OCI-LY1 (cell line): ENCODE data around the gene FBN1.

Experiments
- H2AFZ ChIP-seq: fragments of 200-600 bp; sonication (generic), shearing (Covaris generic); 2 replicates; pipeline ENCODE4 v1.6.0; 2014; ENCODE audit warnings: antibody characterized with exemption, mild to moderate bottlenecking, low read length
- H3F3A ChIP-seq: fragments of 200-600 bp; sonication (generic), shearing (Covaris generic); 2 replicates; pipeline ENCODE4 v1.6.0; 2014; ENCODE audit warnings: mild to moderate bottlenecking, antibody characterized with exemption, low read length, moderate library complexity; ENCODE audit not compliant: insufficient read depth
- H3K27ac ChIP-seq: fragments of 200-600 bp; sonication (generic); 2 replicates; pipeline ENCODE4 v1.5.1; 2014; ENCODE audit warnings: low read length, mixed run types, mild to moderate bottlenecking, low read depth; ENCODE audit not compliant: poor library complexity, severe bottlenecking
- H3K27me3 ChIP-seq: fragments of 200-600 bp; sonication (generic); 2 replicates; pipeline ENCODE4 v1.6.0; 2014; ENCODE audit warnings: antibody characterized with exemption, mild to moderate bottlenecking, low read length, moderate library complexity; ENCODE audit not compliant: insufficient read depth
- H3K36me3 ChIP-seq: fragments of 200-600 bp; sonication (generic); 2 replicates; pipeline ENCODE4 v1.6.1; 2014; ENCODE audit warnings: mild to moderate bottlenecking, antibody characterized with exemption, low read length, moderate library complexity, mixed read lengths; ENCODE audit not compliant: insufficient read depth
- H3K4me1 ChIP-seq: fragments of 200-600 bp; sonication (generic); 2 replicates; pipeline ENCODE4 v1.5.1; 2014; ENCODE audit warnings: mild to moderate bottlenecking, low read length, moderate library complexity; ENCODE audit not compliant: insufficient read depth, severe bottlenecking
- H3K4me2 ChIP-seq: fragments of 200-600 bp; sonication (generic), shearing (Covaris generic); 2 replicates; pipeline ENCODE4 v1.6.1; 2014; ENCODE audit warnings: low read length
- H3K4me3 ChIP-seq: fragments of 200-600 bp; sonication (generic); 2 replicates; pipeline ENCODE4 v1.5.1; 2014; ENCODE audit warnings: low read length, low read depth, mild to moderate bottlenecking, mixed read lengths; ENCODE audit not compliant: poor library complexity, severe bottlenecking
- H3K79me2 ChIP-seq: fragments of 200-600 bp; shearing (Covaris generic); 2 replicates; pipeline ENCODE4 v1.6.1; 2016; ENCODE audit warnings: mixed run types, low read length, mixed read lengths; ENCODE audit not compliant: insufficient read depth
- H3K9ac ChIP-seq: fragments of 200-600 bp; sonication (generic), shearing (Covaris generic); 2 replicates; pipeline ENCODE4 v1.6.1; 2014; ENCODE audit warnings: mild to moderate bottlenecking, low read length, mixed read lengths
- H3K9me2 ChIP-seq: fragments of 200-600 bp; sonication (generic), shearing (Covaris generic); 2 replicates; pipeline ENCODE4 v1.6.1; 2014; ENCODE audit warnings: low read depth, mild to moderate bottlenecking, low read length, mixed read lengths
- H3K9me3 ChIP-seq: fragments of 200-600 bp; shearing (Covaris generic); 2 replicates; pipeline ENCODE4 v1.6.1; 2014; ENCODE audit warnings: low read length, mixed read lengths
- H4K20me1 ChIP-seq: fragments of 200-600 bp; sonication (generic), shearing (Covaris generic); 2 replicates; pipeline ENCODE4 v1.6.0; 2016; ENCODE audit warnings: mild to moderate bottlenecking, low read length; ENCODE audit not compliant: insufficient read depth
- EZH2 ChIP-seq: fragments of 200-600 bp; sonication (generic), shearing (Covaris generic); IDR thresholded peaks from 2 replicates; pipeline ENCODE4 v1.8.0; 2017; ENCODE audit warnings: borderline replicate concordance, mixed run types, mild to moderate bottlenecking, antibody characterized with exemption, low read length, moderate library complexity, mixed read lengths
- TF ChIP-seq, protein P1 (sequence below): fragments of 200-600 bp; sonication (generic), shearing (Covaris generic); IDR thresholded peaks from 2 replicates; pipeline ENCODE4 v1.5.1; 2017; ENCODE audit warnings: mild to moderate bottlenecking, antibody characterized with exemption, low read length, moderate library complexity, mixed read lengths

FBN1 gene

DNA sequence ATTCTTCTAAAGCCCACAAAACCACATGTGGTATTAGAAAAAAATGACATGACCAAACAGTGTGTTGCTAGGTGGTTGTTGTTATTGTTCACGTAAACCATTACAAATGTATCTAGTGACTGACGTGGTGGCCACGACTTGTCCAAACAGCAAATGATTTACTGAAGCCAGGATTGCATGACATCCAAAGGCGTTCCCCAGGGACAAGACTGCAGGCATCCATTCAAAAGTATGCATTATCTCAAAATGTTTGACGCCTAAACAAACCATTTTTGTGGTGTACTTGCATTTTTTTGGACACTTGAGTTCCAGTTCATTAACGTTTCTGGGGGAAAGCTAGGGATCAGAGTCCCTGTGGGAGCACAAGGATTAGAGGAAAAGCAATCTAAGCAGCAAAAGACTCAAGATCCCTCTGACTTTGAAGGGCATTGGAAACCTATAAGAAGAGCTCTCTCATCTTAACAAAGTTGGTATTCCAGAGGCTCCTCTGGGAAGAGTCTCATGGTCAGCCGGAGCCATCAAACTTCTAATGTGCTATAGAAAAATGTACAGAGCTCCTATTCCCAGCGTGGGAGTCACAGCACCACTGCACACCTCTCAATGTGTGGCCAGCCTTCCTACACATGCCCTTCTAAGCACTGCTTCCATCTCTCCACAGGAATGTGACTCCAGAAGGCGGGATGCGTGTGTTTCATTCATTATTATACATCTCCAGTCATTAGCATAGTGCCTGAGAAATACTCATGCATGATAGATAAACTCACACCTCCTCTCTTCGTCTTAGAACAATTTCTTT, 62.9 kb downstream of the FBN1 start:
- Histone ChIP-seq H3K9me2 (no peaks in the 10 kb centered on the region), H3K79me2 (no peaks in the 10 kb centered on the region), H3F3A (no peaks in the 10 kb centered on the region), H4K20me1 (no peaks in the 10 kb centered on the region), H3K36me3 (no peaks in the 10 kb centered on the region), H3K4me1 (no peaks in the 10 kb centered on the region), H3K27ac (no peak overlapping the region), H2AFZ (no peak overlapping the region), H3K9me3 (no peaks in the 10 kb centered on the region), H3K27me3 (no peaks in the 10 kb centered on the region), H3K4me2 (no peak overlapping the region), H3K4me3 (no peak overlapping the region), H3K9ac (no peak overlapping the region)
- TF ChIP-seq, protein P1, sequence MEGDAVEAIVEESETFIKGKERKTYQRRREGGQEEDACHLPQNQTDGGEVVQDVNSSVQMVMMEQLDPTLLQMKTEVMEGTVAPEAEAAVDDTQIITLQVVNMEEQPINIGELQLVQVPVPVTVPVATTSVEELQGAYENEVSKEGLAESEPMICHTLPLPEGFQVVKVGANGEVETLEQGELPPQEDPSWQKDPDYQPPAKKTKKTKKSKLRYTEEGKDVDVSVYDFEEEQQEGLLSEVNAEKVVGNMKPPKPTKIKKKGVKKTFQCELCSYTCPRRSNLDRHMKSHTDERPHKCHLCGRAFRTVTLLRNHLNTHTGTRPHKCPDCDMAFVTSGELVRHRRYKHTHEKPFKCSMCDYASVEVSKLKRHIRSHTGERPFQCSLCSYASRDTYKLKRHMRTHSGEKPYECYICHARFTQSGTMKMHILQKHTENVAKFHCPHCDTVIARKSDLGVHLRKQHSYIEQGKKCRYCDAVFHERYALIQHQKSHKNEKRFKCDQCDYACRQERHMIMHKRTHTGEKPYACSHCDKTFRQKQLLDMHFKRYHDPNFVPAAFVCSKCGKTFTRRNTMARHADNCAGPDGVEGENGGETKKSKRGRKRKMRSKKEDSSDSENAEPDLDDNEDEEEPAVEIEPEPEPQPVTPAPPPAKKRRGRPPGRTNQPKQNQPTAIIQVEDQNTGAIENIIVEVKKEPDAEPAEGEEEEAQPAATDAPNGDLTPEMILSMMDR: no peak
- no peak for TF ChIP-seq EZH2

DNA sequence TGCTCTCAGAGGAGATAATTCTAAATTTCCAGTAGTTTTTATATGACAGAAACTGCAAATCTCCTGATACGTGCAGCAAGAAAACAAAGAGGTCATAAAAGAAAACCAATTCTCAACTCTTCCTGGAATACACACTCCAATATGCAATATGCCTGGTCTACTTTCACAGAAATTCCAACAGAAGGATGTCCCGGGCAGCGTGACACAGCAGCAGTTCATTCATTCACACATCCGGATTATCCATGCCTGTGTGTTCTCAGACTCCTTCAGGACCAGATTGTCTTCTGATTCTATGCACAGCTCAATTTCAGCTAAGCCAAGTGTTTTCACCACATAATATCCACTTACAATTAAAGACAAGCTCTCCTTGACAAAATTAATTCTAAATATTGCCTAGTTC, 64.3 kb downstream of the FBN1 start:
- H3K4me2 ChIP-seq: no peak overlapping the region
- no peak overlapping the region for H3K27ac ChIP-seq
- no peak overlapping the region for H3K4me3 ChIP-seq
- no peaks in the 10 kb centered on the region for H3K36me3 ChIP-seq
- H3K9me2 ChIP-seq: no peaks in the 10 kb centered on the region
- H3K4me1 ChIP-seq: no peaks in the 10 kb centered on the region
- no peaks in the 10 kb centered on the region for H3F3A ChIP-seq
- no peak overlapping the region for H3K9ac ChIP-seq
- no peaks in the 10 kb centered on the region for H3K9me3 ChIP-seq
- H2AFZ ChIP-seq: no peak overlapping the region
- H4K20me1 ChIP-seq: no peaks in the 10 kb centered on the region
- no peaks in the 10 kb centered on the region for H3K27me3 ChIP-seq
- H3K79me2 ChIP-seq: no peaks in the 10 kb centered on the region
- TF ChIP-seq EZH2: no peak
- TF ChIP-seq, protein P1: no peak

DNA sequence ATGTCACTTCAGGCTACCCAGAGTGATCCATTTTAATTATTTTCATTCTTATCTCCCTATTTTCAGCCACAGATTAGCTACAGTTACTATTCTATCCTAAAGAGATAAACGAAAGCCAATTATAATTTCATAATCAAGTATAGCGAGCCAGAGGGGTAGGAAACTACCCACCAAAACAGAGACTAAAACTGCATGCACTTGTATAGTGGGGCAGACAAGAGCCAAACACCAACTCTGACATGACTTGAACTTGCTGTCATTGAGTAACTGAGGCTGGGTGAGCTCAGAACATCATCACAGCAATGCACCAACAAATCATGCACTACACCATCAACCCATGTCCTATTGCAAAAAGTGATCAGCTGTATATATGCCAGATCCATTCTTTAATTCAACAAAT, 64.8 kb downstream of the FBN1 start:
- H3K4me1 ChIP-seq: no peaks in the 10 kb centered on the region
- H3K9ac ChIP-seq: no peak overlapping the region

More for the DNA sequence above, 64.8 kb downstream of the FBN1 start:
- no peak for TF ChIP-seq EZH2
- TF ChIP-seq, protein P1: no peak
- Histone ChIP-seq H3K9me3 (no peaks in the 10 kb centered on the region), H3K27ac (no peak overlapping the region), H3K79me2 (no peaks in the 10 kb centered on the region), H3F3A (no peaks in the 10 kb centered on the region), H3K9me2 (no peaks in the 10 kb centered on the region), H3K27me3 (no peaks in the 10 kb centered on the region), H3K4me3 (no peak overlapping the region), H4K20me1 (no peaks in the 10 kb centered on the region), H3K36me3 (no peaks in the 10 kb centered on the region), H3K4me2 (no peak overlapping the region), H2AFZ (no peak overlapping the region)
